NT2/D1 (cell line): ENCODE measurements around the gene ENPP6.

Experiments
- SUZ12 ChIP-seq: IDR thresholded peaks from 2 replicates; pipeline ENCODE4 v1.6.1; 2011; ENCODE audit not compliant: insufficient read length, insufficient read depth; ENCODE audit errors: extremely low read depth
- YY1 ChIP-seq: IDR thresholded peaks from 2 replicates; pipeline ENCODE4 v1.6.1; 2011; ENCODE audit not compliant: insufficient read length, insufficient read depth
- ZNF274 ChIP-seq: IDR thresholded peaks from 2 replicates; pipeline ENCODE4 v1.6.1; 2011; ENCODE audit warnings: mild to moderate bottlenecking, low read depth, low read length

GRCh38 chr4:184066584-184067300, 150.9 kb downstream of the ENPP6 start:
- no peak for TF ChIP-seq YY1
- no peak for TF ChIP-seq SUZ12
- no peak for TF ChIP-seq ZNF274
